Activated T-cell treated with anti-CD3 and anti-CD28 coated beads, Interleukin-2, amount 50 U/mL, for 1 hour (primary cell): Measurements from ENCODE around the gene FOXP1.

Experiments used
- DNase-seq: peaks from one replicate; pipeline ENCODE4 v3.0.0-alpha.2; 2020

Gene FOXP1

GRCh38 chr3:71062952-71063772 lies 520.4 kb downstream of the FOXP1 start:
- no peak for DNase-seq

GRCh38 chr3:71062037-71062932 lies 521.2 kb downstream of the FOXP1 start:
- DNase-seq = no peak

- no peak for DNase-seq
These were observed 521.9 kb downstream of the FOXP1 start for GRCh38 chr3:71061581-71061980.

- DNase-seq = no peak
These were observed 522.5 kb downstream of the FOXP1 start for GRCh38 chr3:71061037-71061436.

GRCh38 chr3:71060536-71060935 lies 523.0 kb downstream of the FOXP1 start:
- DNase-seq = no peak

- DNase-seq = no peak
These were observed 526.0 kb downstream of the FOXP1 start for GRCh38 chr3:71057526-71057894.

GRCh38 chr3:71056327-71056726 lies 527.2 kb downstream of the FOXP1 start:
- no peak for DNase-seq

- no peak for DNase-seq
These were observed 528.1 kb downstream of the FOXP1 start for GRCh38 chr3:71055257-71056001.

- no peak for DNase-seq
These were observed 529.2 kb downstream of the FOXP1 start for GRCh38 chr3:71054312-71054711.

DNA sequence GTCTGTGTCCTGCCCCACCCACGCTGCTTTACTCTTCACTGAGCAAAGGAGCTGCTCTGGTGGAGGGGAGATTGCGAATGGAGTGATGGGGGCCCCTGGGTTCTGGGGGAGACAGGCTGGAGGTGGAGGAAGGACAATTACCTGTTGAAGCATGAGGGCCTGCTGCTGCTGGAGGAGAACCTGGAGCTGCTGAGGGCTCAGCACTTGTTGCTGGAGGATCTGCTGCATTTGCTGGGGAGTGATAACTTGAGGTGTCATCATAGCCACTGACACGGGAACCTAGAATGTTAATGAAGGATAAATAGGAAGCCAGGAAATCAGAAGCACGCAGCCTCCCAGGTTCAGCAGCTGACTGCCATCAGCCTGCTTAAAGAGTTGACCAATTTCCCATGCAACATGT lies 530.0 kb downstream of the FOXP1 start:
- DNase-seq = no peak

DNA sequence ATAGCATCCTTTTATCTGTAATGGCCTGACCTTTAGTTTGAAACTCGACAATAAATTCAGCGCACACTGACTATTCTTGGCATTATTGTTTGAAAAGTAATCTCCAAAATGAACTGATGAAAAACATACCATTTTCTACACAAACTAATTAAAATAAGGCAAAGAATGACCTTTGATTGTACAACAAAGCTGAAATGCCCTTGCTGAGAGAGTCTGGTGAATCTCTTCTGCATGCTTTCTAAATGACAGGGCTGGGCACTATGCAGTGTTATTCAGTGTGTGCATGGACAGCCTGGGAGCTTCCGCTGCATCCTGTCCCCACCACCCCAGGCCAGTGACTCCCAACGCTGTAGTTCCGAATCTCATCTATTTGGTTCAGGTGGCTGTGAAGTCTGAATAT lies 530.8 kb downstream of the FOXP1 start:
- DNase-seq = no peak

- no peak for DNase-seq
These were observed 531.4 kb downstream of the FOXP1 start for GRCh38 chr3:71051893-71052687.

GRCh38 chr3:71051259-71051595 lies 532.3 kb downstream of the FOXP1 start:
- no peak for DNase-seq

DNA sequence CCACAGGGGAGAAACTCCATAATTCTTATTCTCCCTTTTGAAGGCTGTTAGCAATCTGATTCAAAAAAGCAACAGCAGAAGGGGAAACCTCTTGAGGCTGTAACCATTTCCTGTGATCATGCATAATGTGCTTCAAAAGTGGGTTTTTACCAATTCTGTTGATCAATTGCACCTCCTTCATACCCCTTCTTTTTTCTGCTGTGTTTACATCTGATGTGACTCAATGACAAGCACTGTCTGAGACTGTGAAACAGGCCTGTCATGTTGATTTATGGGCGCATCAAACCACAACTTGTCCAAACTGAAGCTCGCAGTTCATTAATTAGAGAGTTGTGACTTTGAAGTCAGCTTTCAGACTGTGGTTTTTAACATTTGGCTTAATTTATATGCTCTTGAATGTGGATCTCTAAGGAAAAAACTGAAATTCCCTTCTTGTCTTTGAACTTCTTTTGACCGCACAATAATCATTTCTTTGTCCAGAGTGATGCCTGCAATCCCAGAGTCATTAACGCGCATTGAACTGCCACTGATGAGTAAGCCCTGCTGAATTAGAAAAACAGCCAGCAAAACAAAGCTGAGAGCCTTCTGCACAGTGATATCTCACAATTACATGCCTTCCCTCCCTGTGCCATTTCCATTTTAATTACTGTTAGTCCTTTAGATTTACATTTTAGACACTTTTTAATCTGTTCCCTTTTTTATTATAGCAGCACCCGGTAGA lies 532.8 kb downstream of the FOXP1 start:
- DNase-seq = no peak

DNA sequence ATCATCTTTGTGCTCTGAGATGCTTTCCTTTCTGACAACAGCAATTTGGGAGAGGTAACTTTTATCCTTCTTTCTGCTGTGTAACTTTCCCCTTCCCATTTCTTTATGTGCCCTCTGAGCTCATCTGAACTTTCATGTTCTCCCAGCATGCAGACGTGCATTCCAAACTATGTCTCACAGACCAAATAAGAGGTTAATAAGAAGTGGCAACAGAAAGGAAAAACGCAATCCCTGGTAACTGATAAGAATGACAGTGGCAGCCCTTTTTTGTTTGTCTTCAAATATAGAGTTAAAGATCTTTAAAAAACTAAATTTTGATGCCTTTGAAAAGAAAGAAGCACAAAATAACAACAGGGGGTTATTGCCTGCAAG lies 533.4 kb downstream of the FOXP1 start:
- no peak for DNase-seq

GRCh38 chr3:71048948-71049347 lies 534.6 kb downstream of the FOXP1 start:
- DNase-seq = no peak

GRCh38 chr3:71047616-71048531 lies 535.7 kb downstream of the FOXP1 start:
- no peak for DNase-seq

GRCh38 chr3:71046791-71047190 lies 536.7 kb downstream of the FOXP1 start:
- no peak for DNase-seq

GRCh38 chr3:71045917-71046282 lies 537.6 kb downstream of the FOXP1 start:
- DNase-seq = no peak

DNA sequence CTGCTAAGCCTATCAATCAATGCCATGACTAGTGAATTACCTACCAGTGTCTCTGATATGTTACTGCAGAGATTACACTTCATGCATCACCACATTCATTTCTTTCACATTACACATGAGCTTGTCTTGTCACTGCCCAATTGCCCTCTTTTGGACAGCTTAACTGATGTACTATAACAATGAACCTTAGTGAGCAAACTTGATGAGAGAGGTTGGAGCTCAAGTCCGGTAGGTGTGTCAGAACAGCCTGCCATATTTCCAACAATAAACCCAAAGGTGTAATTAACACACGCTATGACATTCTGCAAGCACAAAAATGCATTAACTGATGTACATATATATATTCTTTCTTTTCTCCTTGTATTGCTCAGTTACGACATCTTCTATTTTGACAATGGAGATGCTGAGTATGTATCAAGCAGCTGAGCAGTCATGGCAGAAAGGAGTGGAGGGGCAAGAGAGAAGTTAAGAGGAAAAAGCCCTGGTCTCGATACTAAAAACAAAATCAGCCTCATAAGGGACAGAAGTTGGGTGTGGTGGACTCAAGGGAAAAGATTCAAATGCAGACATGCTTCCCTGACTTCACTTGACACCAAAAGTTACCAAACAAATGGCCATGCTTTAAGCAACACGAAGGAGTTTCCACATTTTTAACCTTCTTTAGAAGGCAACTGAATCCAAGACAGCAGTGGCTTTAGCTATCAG lies 538.2 kb downstream of the FOXP1 start:
- no peak for DNase-seq
